GM21717 (cell line): ENCODE measurements around the gene ZBTB34.

ENCODE experiments used
- ATAC-seq: cut with Tn5 transposase; IDR thresholded peaks from one replicate; pipeline ENCODE4 v1.9.1; 2021; ENCODE audit warnings: mild to moderate bottlenecking, moderate library complexity; ENCODE audit not compliant: unreplicated experiment

The ZBTB34 gene

DNA sequence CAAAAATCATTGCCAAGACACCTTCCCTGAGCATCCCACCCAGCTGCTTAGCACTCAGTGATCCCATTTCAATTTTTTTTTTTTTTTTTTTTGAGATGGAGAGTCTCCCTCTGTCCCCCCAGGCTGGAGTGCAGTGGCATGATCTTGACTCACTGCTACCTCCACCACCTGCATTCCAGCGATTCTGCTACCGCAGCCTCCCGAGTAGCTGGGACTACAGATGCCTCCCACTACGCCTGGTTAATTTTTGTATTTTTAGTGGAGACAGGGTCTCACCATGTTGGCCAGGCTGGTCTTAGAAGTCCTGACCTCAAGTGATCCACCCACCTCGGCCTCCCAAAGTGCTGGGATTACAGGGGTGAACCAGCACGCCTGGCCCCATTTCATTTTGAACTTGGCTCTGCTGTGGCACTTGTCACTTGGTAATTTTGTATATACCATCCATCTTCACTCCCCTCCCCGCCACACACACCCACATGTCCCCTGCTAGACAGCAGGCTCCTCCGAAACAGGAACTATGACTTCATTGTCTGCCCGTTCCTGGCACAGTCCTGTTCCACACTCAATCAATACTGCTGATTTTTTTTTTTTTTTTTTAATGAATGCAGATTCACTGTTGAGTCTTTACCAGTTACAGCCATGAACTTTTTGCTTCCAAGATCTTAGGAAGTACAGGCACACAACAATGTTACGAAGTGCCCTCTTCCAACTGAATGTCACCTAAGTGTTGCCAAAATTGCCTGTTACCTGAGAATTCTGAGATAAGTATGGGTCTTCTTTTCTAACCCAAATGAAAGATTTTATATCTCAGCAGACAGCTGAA is 17.3 kb upstream of the ZBTB34 start:
- no peak for ATAC-seq

- ATAC-seq: no peak
Measured at GRCh38 chr9:126844085-126844484, 16.4 kb upstream of the ZBTB34 start.

- ATAC-seq: no peak
Measured at GRCh38 chr9:126847051-126847450, 13.4 kb upstream of the ZBTB34 start.

GRCh38 chr9:126849591-126850225 is 10.7 kb upstream of the ZBTB34 start:
- ATAC-seq: no peak

DNA sequence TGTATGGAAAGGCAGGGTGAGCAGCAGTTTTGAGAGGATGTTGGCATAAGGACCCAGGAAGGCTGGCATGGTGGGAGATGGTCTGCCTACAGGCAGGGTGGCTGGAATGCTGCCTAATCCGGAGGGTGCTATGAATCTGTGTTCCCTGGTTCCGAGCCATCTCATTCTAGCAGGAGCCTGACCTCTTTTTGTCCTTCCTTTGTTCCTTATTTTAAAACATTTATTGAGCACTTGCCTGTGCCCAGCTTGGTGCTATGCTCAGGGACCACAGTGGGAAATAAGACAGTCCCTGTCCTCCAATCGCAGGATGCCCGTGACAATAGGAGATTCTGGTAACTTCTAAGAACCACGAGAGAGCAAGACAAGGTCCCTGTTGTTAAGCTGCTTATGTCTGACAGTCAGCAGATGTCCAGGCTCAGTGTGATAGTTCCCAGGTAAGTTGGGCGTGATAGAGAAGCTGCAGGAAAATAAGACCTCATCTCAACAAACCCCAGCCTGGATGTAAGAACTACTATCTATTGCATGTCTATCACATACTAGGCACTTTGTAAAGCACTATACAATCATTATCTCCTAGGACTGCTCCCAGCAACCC is 9.1 kb upstream of the ZBTB34 start:
- no peak for ATAC-seq

- ATAC-seq: no peak
Measured at GRCh38 chr9:126852086-126852688, 8.3 kb upstream of the ZBTB34 start.

DNA sequence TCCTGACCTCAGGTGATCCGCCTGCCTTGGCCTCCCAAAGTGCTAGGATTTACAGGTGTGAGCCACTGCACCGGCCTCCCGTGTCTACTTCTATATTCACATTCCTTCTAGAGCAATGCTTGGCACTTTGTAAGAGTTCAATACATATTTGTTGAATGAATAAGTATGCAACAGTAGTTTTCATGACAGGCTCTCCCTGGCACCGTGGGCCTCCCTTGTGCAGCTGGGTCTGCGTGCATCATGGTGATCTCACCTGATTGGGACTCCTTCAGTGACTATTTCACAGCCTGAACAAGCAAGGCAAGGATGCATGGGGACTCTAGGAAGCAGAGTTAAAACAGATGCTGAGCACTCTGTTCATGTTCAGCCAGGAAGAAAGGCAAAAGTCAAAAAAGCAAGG is 6.8 kb upstream of the ZBTB34 start:
- ATAC-seq: no peak

DNA sequence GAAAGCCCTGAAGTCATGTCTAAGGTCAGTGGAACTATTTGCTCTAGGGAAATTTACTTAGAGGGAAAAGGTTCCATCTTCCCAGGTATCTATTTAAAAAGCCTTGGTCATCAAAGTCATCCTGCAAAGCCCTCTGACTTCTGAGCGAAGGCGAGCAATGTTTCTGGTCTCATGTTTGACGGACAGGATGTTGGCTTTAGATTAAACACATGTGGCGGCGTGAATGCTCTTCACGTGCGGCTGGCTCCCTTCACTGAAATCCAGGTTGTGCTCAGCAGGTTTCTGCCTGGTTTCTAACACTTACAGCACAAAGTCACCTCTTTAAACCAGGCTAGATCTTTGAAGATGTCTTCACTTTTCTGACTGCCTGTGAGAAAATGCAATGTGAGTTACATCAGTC is 5.7 kb upstream of the ZBTB34 start:
- no peak for ATAC-seq

GRCh38 chr9:126856326-126856877 is 4.0 kb upstream of the ZBTB34 start:
- no peak for ATAC-seq

GRCh38 chr9:126857261-126857960 is 3.0 kb upstream of the ZBTB34 start:
- ATAC-seq: no peak

DNA sequence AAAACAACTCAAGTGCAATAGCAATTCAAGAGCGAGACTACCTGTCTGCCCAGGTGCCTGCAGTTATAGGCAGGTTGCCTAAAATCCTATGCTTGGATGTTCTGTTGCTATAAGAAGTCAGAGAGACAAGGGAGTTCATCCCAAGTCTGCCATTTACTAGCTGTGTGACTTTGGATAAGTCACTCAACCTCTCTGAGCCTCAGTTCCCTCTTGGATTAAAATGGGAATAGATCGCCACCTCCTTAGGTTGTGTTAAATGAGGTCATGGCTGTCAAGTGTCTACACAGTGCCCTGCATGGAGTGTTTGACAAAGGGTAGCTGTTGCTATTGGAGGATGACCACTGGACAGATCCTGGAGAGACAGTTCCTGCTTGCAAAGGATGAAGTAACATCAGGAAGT is 1.3 kb upstream of the ZBTB34 start:
- ATAC-seq: no peak

- peak; percentile 15 for ATAC-seq
Measured at GRCh38 chr9:126860757-126861466, 473 bp downstream of the ZBTB34 start.

- no peak for ATAC-seq
Measured at GRCh38 chr9:126861707-126862103, 1.3 kb downstream of the ZBTB34 start.

- ATAC-seq: no peak
Measured at GRCh38 chr9:126862104-126862761, 1.8 kb downstream of the ZBTB34 start.

GRCh38 chr9:126864771-126865170 is 4.3 kb downstream of the ZBTB34 start:
- no peak for ATAC-seq

- ATAC-seq: no peak
Measured at GRCh38 chr9:126869368-126869767, 8.9 kb downstream of the ZBTB34 start.

GRCh38 chr9:126872516-126872915 is 12.1 kb downstream of the ZBTB34 start:
- ATAC-seq: no peak

DNA sequence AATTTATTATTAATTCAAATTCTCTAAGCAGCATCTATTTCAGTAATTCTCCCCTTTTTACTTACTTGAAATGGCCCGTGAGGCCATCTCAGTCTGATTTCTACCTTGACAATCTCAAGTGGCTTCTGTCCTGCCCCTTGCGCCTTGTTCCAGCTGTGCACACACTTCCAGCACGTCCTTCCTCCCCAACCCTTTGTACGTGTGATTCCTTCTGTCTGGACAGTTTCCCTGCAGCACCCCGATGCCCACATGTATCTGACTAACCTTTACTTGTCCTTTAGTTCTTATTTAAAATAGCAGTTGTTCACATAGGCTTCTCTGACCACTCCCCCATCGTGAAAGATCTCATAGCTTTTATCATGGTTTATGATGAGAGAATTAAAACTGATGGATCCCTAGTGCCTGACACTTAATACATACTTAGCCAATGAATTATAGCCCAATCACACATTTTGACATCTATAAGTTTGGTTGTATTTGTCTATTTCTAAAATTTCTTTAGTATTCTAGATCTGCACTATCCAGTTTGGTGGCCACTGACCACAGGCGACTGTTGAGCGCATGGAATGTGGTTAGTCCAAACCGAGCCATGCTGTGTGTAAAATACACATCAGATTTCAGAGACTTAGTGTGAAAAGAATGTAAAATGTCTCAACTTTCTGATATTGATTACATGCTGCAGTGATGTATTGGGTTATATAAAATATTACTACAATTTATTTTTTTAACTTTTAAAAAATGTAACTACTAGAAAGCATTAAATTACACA is 14.3 kb downstream of the ZBTB34 start:
- ATAC-seq: no peak
